GM12878 (cell line): ENCODE data around the gene RUVBL2. TPM values are rescaled to one million over a fixed set of nuclear protein-coding genes. Genes with fewer than 3 reads are reported as not detected.

Experiments used
- BACH1 ChIP-seq: fragments of 450-650 bp; IDR thresholded peaks from 2 replicates; pipeline ENCODE4 v1.6.1; 2017; ENCODE audit warnings: mild to moderate bottlenecking, borderline replicate concordance
- BHLHE40 ChIP-seq, 2 experiments: fragments of 450-650 bp in 1 of 2; IDR thresholded peaks; 2 replicates each; pipeline ENCODE4 v1.6.1; 2011 to 2017; ENCODE audit warnings: low read depth in 2 of 2, borderline replicate concordance in 1 of 2, improper control_type of control experiment in 1 of 2, low read length in 1 of 2, mild to moderate bottlenecking in 1 of 2
- CBFB ChIP-seq: IDR thresholded peaks from 2 replicates; pipeline ENCODE4 v1.6.1; 2016; ENCODE audit warnings: antibody characterized with exemption, low read depth
- CREB1 ChIP-seq: IDR thresholded peaks from 2 replicates; pipeline ENCODE4 v1.6.1; 2012; ENCODE audit warnings: low read depth, mild to moderate bottlenecking, inconsistent platforms
- FOXM1 ChIP-seq: IDR thresholded peaks from 2 replicates; pipeline ENCODE4 v1.6.1; 2012; ENCODE audit warnings: low read depth, mild to moderate bottlenecking, inconsistent platforms, low read length, moderate library complexity
- HDAC2 ChIP-seq: fragments of 200-600 bp; sonication (generic); IDR thresholded peaks from 2 replicates; pipeline ENCODE4 v1.6.1; 2017
- HDAC6 ChIP-seq: fragments of 200-600 bp; sonication (generic); IDR thresholded peaks from one replicate; pipeline ENCODE4 v1.8.0; 2017; ENCODE audit warnings: antibody characterized with exemption; ENCODE audit not compliant: unreplicated experiment
- MTA3 ChIP-seq: IDR thresholded peaks from 2 replicates; pipeline ENCODE4 v1.6.1; 2012; ENCODE audit warnings: low read length, inconsistent platforms, borderline replicate concordance
- MYB ChIP-seq: fragments of 150-350 bp; IDR thresholded peaks from 2 replicates; pipeline ENCODE4 v1.6.1; 2014; ENCODE audit warnings: mild to moderate bottlenecking, low read depth, low read length, borderline replicate concordance
- MYC ChIP-seq: IDR thresholded peaks from 2 replicates; pipeline ENCODE4 v1.6.1; 2011; ENCODE audit warnings: mild to moderate bottlenecking, low read length, moderate library complexity, inconsistent platforms; ENCODE audit not compliant: insufficient read depth, insufficient replicate concordance, insufficient read length, severe bottlenecking
- NRF1 ChIP-seq: conservative IDR thresholded peaks from 2 replicates; pipeline ENCODE4 v1.6.1; 2011; ENCODE audit warnings: mild to moderate bottlenecking, low read depth, low read length, improper control_type of control experiment
- POLR2A ChIP-seq: IDR thresholded peaks from 2 replicates; pipeline ENCODE4 v1.6.1; 2011; ENCODE audit warnings: low read depth, mild to moderate bottlenecking, low read length
- POLR2AphosphoS2 ChIP-seq: IDR thresholded peaks from 2 replicates; pipeline ENCODE4 v1.6.1; 2011; ENCODE audit warnings: low read depth, mild to moderate bottlenecking, low read length, improper control_type of control experiment, moderate library complexity
- RAD21 ChIP-seq: IDR thresholded peaks from 2 replicates; pipeline ENCODE4 v1.6.1; 2011; ENCODE audit warnings: mild to moderate bottlenecking, low read depth, low read length, moderate library complexity; ENCODE audit not compliant: insufficient read depth
- RFX5 ChIP-seq: IDR thresholded peaks from 2 replicates; pipeline ENCODE4 v1.6.1; 2011; ENCODE audit warnings: low read depth, low read length, improper control_type of control experiment
- RUNX3 ChIP-seq: IDR thresholded peaks from 2 replicates; pipeline ENCODE4 v1.6.1; 2012; ENCODE audit warnings: low read length, inconsistent platforms
- SP1 ChIP-seq: IDR thresholded peaks from one replicate; pipeline ENCODE4 v1.6.1; 2011; ENCODE audit warnings: low read depth, low read length
- SREBF2 ChIP-seq: IDR thresholded peaks from 2 replicates; pipeline ENCODE4 v1.6.1; 2012; ENCODE audit warnings: mild to moderate bottlenecking, low read length
- ZZZ3 ChIP-seq: IDR thresholded peaks from 2 replicates; pipeline ENCODE4 v1.6.1; 2011; ENCODE audit warnings: low read depth; ENCODE audit not compliant: control insufficient read depth, insufficient read length
- polyA plus RNA-seq, 11 experiments: library from polyadenylated mRNA; depleted of rRNA in 4 of 11; unstranded in 6 of 11; stranded (reverse) in 5 of 11; fragments of >200 nt; fragmentation: Nextera tagmentation in 4 of 11; fragmentation: Illumina TruSeq in 1 of 11; extraction: Ambion mirVana in 4 of 11; extraction: Trizol in 1 of 11; gene quantifications; 1 replicate in 1 of 11; 2 replicates in 10 of 11; pipeline versions ENCODE4 v1.2.1 to v1.2.3, GENCODE V29; 2011 to 2016; ENCODE audit warnings: inconsistent platforms in 2 of 11, missing spikeins in 2 of 11, low read depth in 1 of 11
- total RNA-seq, 4 experiments: library from RNA; depleted of rRNA in 3 of 4; stranded (reverse); fragments of >200 nt in 3 of 4; fragmentation: Illumina TruSeq in 1 of 4; extraction: Trizol in 1 of 4; gene quantifications; 2 replicates each; pipeline versions ENCODE4 v1.2.1 to v1.2.3, GENCODE V29; 2013 to 2021
- TF ChIP-seq, protein P1 (sequence below): fragments of 450-650 bp; IDR thresholded peaks from 2 replicates; pipeline ENCODE4 v1.6.1; 2017; ENCODE audit warnings: mild to moderate bottlenecking
- TF ChIP-seq, protein P2 (sequence below): fragments of 450-650 bp; IDR thresholded peaks from 2 replicates; pipeline ENCODE4 v1.6.1; 2017; ENCODE audit warnings: low read depth, mild to moderate bottlenecking, moderate library complexity
- TF ChIP-seq, protein P3 (sequence below): fragments of 450-650 bp; IDR thresholded peaks from 2 replicates; pipeline ENCODE4 v1.6.1; 2016; ENCODE audit warnings: mild to moderate bottlenecking
- TF ChIP-seq, protein P4 (sequence below): fragments of 450-650 bp; IDR thresholded peaks from 2 replicates; pipeline ENCODE4 v1.6.1; 2017; ENCODE audit warnings: mild to moderate bottlenecking, moderate library complexity

RUVBL2 gene
- total and polyA plus RNA-seq, 10 of the 15 experiments (the other 5 are each of a cell fraction or from before 2014, with no cell fraction given), result 33.8 to 224 (median 125) TPM

DNA sequence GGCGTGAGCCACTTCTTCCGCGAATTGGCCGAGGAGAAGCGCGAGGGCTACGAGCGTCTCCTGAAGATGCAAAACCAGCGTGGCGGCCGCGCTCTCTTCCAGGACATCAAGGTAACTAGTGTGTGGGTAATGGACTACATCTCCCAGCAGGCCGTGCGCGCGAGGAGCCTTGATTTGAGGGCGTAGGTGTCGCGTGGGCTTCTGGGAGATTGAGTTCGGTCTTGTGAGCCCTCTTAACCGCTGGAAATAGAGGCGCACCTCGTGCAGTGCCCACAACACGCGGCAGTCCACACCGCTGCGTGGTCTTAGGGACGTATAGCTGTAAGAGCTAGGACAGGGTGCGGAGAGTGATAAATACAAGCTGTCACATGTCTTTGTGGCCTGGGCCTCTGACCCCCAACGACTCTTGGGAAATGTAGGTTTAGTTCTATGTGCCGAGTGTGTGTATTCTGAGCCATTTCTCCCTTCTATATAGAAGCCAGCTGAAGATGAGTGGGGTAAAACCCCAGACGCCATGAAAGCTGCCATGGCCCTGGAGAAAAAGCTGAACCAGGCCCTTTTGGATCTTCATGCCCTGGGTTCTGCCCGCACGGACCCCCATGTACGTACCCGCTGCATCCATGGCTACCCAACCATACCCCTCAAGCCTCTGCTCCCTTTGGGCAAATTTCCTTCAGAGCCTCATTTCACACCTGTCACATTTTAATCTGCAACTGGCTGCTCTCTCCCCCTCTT is 27.7 kb upstream of the RUVBL2 start (continued):
- TF ChIP-seq MYB (0 out of 2 replicates have a peak, but pooled peaks have one; percentile 13), RFX5 (no peak), MTA3 (no peak), BHLHE40 (IDR thresholded peaks at IDR 0.05; ENCODE audit: borderline replicate concordance in 1 of 2, low read depth in 2 of 2, low read length in 1 of 2) (no peak; a peak in 1 of 4 replicates), HDAC6 (no peak), SP1 (no peak), CREB1 (peak; percentile 73), POLR2AphosphoS2 (peak; percentile 48; the same call in 1 of the 2 replicates), CBFB (no peak), ZZZ3 (no peak), RUNX3 (0 out of 2 replicates have a peak, but pooled peaks have one; percentile 26), NRF1 (no peak), MYC (no peak), FOXM1 (no peak), POLR2A (peak; percentile 79), RAD21 (no peak), HDAC2 (no peak), SREBF2 (no peak), BACH1 (peak; percentile 45; the same call in 1 of the 2 replicates)
- TF ChIP-seq, protein P1, sequence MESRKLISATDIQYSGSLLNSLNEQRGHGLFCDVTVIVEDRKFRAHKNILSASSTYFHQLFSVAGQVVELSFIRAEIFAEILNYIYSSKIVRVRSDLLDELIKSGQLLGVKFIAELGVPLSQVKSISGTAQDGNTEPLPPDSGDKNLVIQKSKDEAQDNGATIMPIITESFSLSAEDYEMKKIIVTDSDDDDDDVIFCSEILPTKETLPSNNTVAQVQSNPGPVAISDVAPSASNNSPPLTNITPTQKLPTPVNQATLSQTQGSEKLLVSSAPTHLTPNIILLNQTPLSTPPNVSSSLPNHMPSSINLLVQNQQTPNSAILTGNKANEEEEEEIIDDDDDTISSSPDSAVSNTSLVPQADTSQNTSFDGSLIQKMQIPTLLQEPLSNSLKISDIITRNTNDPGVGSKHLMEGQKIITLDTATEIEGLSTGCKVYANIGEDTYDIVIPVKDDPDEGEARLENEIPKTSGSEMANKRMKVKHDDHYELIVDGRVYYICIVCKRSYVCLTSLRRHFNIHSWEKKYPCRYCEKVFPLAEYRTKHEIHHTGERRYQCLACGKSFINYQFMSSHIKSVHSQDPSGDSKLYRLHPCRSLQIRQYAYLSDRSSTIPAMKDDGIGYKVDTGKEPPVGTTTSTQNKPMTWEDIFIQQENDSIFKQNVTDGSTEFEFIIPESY, result no peak
- TF ChIP-seq, protein P2, sequence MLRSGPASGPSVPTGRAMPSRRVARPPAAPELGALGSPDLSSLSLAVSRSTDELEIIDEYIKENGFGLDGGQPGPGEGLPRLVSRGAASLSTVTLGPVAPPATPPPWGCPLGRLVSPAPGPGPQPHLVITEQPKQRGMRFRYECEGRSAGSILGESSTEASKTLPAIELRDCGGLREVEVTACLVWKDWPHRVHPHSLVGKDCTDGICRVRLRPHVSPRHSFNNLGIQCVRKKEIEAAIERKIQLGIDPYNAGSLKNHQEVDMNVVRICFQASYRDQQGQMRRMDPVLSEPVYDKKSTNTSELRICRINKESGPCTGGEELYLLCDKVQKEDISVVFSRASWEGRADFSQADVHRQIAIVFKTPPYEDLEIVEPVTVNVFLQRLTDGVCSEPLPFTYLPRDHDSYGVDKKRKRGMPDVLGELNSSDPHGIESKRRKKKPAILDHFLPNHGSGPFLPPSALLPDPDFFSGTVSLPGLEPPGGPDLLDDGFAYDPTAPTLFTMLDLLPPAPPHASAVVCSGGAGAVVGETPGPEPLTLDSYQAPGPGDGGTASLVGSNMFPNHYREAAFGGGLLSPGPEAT, result 0 out of 2 replicates have a peak, but pooled peaks have one; percentile 2
- TF ChIP-seq, protein P3, sequence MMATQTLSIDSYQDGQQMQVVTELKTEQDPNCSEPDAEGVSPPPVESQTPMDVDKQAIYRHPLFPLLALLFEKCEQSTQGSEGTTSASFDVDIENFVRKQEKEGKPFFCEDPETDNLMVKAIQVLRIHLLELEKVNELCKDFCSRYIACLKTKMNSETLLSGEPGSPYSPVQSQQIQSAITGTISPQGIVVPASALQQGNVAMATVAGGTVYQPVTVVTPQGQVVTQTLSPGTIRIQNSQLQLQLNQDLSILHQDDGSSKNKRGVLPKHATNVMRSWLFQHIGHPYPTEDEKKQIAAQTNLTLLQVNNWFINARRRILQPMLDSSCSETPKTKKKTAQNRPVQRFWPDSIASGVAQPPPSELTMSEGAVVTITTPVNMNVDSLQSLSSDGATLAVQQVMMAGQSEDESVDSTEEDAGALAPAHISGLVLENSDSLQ, result no peak
- TF ChIP-seq, protein P4, sequence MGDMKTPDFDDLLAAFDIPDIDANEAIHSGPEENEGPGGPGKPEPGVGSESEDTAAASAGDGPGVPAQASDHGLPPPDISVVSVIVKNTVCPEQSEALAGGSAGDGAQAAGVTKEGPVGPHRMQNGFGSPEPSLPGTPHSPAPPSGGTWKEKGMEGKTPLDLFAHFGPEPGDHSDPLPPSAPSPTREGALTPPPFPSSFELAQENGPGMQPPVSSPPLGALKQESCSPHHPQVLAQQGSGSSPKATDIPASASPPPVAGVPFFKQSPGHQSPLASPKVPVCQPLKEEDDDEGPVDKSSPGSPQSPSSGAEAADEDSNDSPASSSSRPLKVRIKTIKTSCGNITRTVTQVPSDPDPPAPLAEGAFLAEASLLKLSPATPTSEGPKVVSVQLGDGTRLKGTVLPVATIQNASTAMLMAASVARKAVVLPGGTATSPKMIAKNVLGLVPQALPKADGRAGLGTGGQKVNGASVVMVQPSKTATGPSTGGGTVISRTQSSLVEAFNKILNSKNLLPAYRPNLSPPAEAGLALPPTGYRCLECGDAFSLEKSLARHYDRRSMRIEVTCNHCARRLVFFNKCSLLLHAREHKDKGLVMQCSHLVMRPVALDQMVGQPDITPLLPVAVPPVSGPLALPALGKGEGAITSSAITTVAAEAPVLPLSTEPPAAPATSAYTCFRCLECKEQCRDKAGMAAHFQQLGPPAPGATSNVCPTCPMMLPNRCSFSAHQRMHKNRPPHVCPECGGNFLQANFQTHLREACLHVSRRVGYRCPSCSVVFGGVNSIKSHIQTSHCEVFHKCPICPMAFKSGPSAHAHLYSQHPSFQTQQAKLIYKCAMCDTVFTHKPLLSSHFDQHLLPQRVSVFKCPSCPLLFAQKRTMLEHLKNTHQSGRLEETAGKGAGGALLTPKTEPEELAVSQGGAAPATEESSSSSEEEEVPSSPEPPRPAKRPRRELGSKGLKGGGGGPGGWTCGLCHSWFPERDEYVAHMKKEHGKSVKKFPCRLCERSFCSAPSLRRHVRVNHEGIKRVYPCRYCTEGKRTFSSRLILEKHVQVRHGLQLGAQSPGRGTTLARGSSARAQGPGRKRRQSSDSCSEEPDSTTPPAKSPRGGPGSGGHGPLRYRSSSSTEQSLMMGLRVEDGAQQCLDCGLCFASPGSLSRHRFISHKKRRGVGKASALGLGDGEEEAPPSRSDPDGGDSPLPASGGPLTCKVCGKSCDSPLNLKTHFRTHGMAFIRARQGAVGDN, result peak; percentile 7
